HEK293 (cell line): Measurements from ENCODE around the gene GPR107.

Experiments
- TRIM28 ChIP-seq: IDR thresholded peaks from 2 replicates; pipeline ENCODE4 v1.6.1; 2011; ENCODE audit warnings: low read length, control low read depth, borderline replicate concordance
- TF ChIP-seq, protein P1 (sequence below): fragments of 450-650 bp; formaldehyde crosslinking; IDR thresholded peaks from 2 replicates; pipeline ENCODE4 v1.5.1; 2016; ENCODE audit warnings: missing biosample characterization, missing genetic modification characterization

DNA sequence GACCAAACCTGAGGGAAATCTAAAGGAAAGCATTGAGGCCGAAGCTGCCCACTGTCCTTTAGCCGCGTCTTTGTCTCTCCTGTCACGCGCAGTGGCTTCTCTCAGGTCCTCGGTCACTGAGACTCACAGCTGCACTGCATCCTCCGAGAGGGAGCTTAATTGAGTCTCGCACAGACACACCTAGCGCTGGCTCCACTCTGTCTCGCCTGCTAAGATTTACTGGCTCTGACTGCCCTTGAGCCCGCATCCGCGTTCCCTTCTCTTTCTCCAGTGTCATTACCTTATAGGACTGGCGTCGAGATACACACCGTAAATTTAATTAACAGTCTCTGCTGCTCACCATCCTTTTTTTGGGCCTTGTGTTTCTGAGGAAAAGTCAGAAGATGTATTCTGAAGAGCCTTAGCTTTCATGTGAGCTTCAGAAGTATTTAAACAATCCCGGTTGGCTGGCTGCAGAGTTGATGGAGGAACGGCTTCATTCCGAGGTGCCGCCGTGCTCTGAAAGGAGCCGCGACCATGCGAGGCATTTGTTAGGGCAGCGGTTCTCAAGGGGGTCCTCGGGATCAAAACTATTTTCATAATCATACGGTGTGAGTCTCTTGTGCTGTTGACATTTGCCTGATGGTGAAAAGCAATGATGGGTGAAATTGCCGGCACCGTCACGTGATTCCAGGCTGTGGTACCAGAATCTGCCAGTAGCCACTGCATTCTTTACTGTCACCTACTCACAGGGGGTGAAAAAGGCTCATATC lies 58.3 kb downstream of the GPR107 start:
- TF ChIP-seq, protein P1, sequence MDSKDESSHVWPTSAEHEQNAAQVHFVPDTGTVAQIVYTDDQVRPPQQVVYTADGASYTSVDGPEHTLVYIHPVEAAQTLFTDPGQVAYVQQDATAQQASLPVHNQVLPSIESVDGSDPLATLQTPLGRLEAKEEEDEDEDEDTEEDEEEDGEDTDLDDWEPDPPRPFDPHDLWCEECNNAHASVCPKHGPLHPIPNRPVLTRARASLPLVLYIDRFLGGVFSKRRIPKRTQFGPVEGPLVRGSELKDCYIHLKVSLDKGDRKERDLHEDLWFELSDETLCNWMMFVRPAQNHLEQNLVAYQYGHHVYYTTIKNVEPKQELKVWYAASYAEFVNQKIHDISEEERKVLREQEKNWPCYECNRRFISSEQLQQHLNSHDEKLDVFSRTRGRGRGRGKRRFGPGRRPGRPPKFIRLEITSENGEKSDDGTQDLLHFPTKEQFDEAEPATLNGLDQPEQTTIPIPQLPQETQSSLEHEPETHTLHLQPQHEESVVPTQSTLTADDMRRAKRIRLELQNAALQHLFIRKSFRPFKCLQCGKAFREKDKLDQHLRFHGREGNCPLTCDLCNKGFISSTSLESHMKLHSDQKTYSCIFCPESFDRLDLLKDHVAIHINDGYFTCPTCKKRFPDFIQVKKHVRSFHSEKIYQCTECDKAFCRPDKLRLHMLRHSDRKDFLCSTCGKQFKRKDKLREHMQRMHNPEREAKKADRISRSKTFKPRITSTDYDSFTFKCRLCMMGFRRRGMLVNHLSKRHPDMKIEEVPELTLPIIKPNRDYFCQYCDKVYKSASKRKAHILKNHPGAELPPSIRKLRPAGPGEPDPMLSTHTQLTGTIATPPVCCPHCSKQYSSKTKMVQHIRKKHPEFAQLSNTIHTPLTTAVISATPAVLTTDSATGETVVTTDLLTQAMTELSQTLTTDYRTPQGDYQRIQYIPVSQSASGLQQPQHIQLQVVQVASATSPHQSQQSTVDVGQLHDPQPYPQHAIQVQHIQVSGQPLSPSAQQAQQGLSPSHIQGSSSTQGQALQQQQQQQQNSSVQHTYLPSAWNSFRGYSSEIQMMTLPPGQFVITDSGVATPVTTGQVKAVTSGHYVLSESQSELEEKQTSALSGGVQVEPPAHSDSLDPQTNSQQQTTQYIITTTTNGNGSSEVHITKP (tag by site-specific recombination), result no peak
- 0 out of 2 replicates have a peak, but pooled peaks have one; percentile 27 for TF ChIP-seq TRIM28
